Measurements from ENCODE around the gene TMEM198. TPM values are rescaled to one million over a fixed set of nuclear protein-coding genes. Genes with fewer than 3 reads are reported as not detected.

Gene TMEM198
- 1 to 10 TPM; 1.6 to 3.1 (median 2.3) TPM for polyA plus RNA-seq (ENCODE audit: insufficient read length in 10 of 10)
- long read RNA-seq, donor 1, partial matches to known transcripts, result 44 of 56 reads
- long read RNA-seq, donor 1, other reads (novel, unspliced or antisense), result 12 of 56 reads
- long read RNA-seq, donor 2, result 0 reads
- long read RNA-seq, donor 3, result 0 reads
- long read RNA-seq, donor 4, result 0 reads
- long read RNA-seq, donor 5, partial matches to known transcripts, result 20 of 35 reads
- long read RNA-seq, donor 5, other reads (novel, unspliced or antisense), result 15 of 35 reads
- long read RNA-seq, donor 6, partial matches to known transcripts, result 31 of 78 reads
- long read RNA-seq, donor 6, other reads (novel, unspliced or antisense), result 46 of 78 reads
- long read RNA-seq, donor 7, result 0 reads
- long read RNA-seq, donor 8, partial matches to known transcripts, result 27 of 44 reads
- long read RNA-seq, donor 8, other reads (novel, unspliced or antisense), result 17 of 44 reads
- long read RNA-seq, donor 9, partial matches to known transcripts, result 7 of 7 reads
- long read RNA-seq, donor 9, other reads (novel, unspliced or antisense), result 0 of 7 reads

GRCh38 chr2:219543596-219544358, at the start of gene TMEM198, which contains the start of gene CHPF:
TMEM198 (plus strand) TSS chr2:219544028; CDS start chr2:219544728, 700 bp downstream.
CHPF (minus strand) TSS chr2:219543809; CDS start chr2:219543538, 271 bp downstream.
- DNase-seq, result peak; percentile 99

- DNase-seq, result no peak
These were observed 48.8 kb upstream of the TMEM198 start for GRCh38 chr2:219494952-219495530.

GRCh38 chr2:219495531-219496122, 48.2 kb upstream of the TMEM198 start:
- DNase-seq, result peak; percentile 62 to 77 (median 64)

- no peak for DNase-seq
These were observed 47.5 kb upstream of the TMEM198 start for GRCh38 chr2:219496247-219496824.

GRCh38 chr2:219496825-219497494, 46.9 kb upstream of the TMEM198 start:
- peak in 1 of 3 donors; percentile 79 for DNase-seq

- peak; percentile 68 to 93 (median 83) for DNase-seq
These were observed 46.1 kb upstream of the TMEM198 start for GRCh38 chr2:219497495-219498279.

GRCh38 chr2:219498280-219499057, 45.4 kb upstream of the TMEM198 start, which contains the start of gene GMPPA:
GMPPA (plus strand) TSS chr2:219498891; CDS start chr2:219499976, 1,085 bp downstream.
- DNase-seq, result peak; percentile 99

- no peak for DNase-seq
These were observed 44.8 kb upstream of the TMEM198 start for GRCh38 chr2:219499058-219499307.

- DNase-seq, result no peak
These were observed 44.3 kb upstream of the TMEM198 start for GRCh38 chr2:219499555-219499954.

- DNase-seq, result no peak
These were observed 43.7 kb upstream of the TMEM198 start for GRCh38 chr2:219500135-219500534.

GRCh38 chr2:219501849-219502248, 42.0 kb upstream of the TMEM198 start:
- no peak for DNase-seq

GRCh38 chr2:219502618-219503017, 41.2 kb upstream of the TMEM198 start:
- DNase-seq, result no peak

- DNase-seq, result no peak
These were observed 38.2 kb upstream of the TMEM198 start for GRCh38 chr2:219505585-219505984.

- no peak for DNase-seq
These were observed 37.6 kb upstream of the TMEM198 start for GRCh38 chr2:219506153-219506801.

GRCh38 chr2:219506802-219507526, 36.9 kb upstream of the TMEM198 start:
- peak in 1 of 3 donors; percentile 62 for DNase-seq

- DNase-seq, result no peak
These were observed 36.0 kb upstream of the TMEM198 start for GRCh38 chr2:219507581-219508443.

- DNase-seq, result no peak
These were observed 35.4 kb upstream of the TMEM198 start for GRCh38 chr2:219508444-219508734.

All from muscle of back (tissue), 13 donors.